Neural cell (in vitro differentiated cells): ENCODE measurements around the gene KXD1.

ENCODE experiments used
- EP300 ChIP-seq: fragments of 450-650 bp; conservative IDR thresholded peaks from 2 replicates; pipeline ENCODE4 v1.6.1; 2014; ENCODE audit warnings: antibody characterized with exemption, mild to moderate bottlenecking, moderate library complexity; ENCODE audit not compliant: poor library complexity, severe bottlenecking
- TAF1 ChIP-seq: IDR thresholded peaks from 2 replicates; pipeline ENCODE4 v1.6.1; 2012; ENCODE audit warnings: low read depth

- TF ChIP-seq EP300: no peak
- TF ChIP-seq TAF1: no peak
These were observed 40.4 kb downstream of the KXD1 start for GRCh38 chr19:18597809-18598660.
